ENCODE results near the gene RNF217. TPM values are rescaled to one million over a fixed set of nuclear protein-coding genes. Genes with fewer than 3 reads are reported as not detected.

The RNF217 gene
- 4.2 to 8.0 TPM (median 6.7 TPM) in 5 replicates for total RNA-seq (2022; extraction: Qiagen RNA extraction)

GRCh38 chr6:124961777-124962638, at the start of gene RNF217:
RNF217 (plus strand) TSS chr6:124962437; CDS start chr6:124962545, 108 bp downstream.

Other genes with a start within 250 kb of the RNF217 start
- gene TPD52L1, start 191.3 kb downstream of the RNF217 start, total RNA-seq (2022; extraction: Qiagen RNA extraction), result 47.3 to 52.0 TPM (median 47.9 TPM) in 5 replicates